GM13977 (cell line): ENCODE results near the gene DTNB.

Experiments
- DNase-seq: peaks from one replicate; pipeline ENCODE4 v3.0.0; 2012; ENCODE audit warnings: low spot score
- in situ Hi-C: fragments of 300-500 bp; cut with MboI; formaldehyde crosslinking; loops from one replicate; pipeline ENCODE4 v1.12.0; 2022; ENCODE audit warnings: low sequenced_read_pairs, low pct_unique_long_range_greater_than_20kb, mixed read lengths, inconsistent platforms; ENCODE audit not compliant: unreplicated experiment
- TF ChIP-seq, protein P1 (sequence below): IDR thresholded peaks from 2 replicates; pipeline ENCODE4 v1.5.1; 2012; ENCODE audit warnings: mild to moderate bottlenecking, control low read depth; ENCODE audit not compliant: insufficient read depth; ENCODE audit errors: extremely low read depth, missing control alignments

DTNB gene

DNA sequence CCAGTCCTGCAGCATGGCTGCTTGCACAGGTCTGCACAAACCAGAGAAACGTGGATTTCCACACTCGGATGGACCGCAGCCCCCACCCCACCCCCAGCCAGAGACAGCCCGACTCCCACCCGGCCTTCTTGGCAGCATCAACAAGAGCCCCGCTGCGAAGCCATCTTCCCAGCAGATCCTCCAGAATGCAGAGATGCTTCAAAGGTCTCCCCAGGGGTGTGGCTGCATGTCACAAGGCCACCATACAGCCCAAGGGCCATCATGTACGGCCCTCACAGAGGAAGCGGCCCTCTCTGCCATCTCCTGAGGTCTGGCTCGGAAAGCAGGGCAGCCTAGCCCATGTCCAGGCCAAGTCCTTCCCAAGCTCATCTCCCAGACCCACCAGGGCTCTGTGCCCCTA lies 343.1 kb downstream of the DTNB start:
- in situ Hi-C loops = no loop called here
- no peak for DNase-seq
- TF ChIP-seq, protein P1, sequence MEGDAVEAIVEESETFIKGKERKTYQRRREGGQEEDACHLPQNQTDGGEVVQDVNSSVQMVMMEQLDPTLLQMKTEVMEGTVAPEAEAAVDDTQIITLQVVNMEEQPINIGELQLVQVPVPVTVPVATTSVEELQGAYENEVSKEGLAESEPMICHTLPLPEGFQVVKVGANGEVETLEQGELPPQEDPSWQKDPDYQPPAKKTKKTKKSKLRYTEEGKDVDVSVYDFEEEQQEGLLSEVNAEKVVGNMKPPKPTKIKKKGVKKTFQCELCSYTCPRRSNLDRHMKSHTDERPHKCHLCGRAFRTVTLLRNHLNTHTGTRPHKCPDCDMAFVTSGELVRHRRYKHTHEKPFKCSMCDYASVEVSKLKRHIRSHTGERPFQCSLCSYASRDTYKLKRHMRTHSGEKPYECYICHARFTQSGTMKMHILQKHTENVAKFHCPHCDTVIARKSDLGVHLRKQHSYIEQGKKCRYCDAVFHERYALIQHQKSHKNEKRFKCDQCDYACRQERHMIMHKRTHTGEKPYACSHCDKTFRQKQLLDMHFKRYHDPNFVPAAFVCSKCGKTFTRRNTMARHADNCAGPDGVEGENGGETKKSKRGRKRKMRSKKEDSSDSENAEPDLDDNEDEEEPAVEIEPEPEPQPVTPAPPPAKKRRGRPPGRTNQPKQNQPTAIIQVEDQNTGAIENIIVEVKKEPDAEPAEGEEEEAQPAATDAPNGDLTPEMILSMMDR = no peak

DNA sequence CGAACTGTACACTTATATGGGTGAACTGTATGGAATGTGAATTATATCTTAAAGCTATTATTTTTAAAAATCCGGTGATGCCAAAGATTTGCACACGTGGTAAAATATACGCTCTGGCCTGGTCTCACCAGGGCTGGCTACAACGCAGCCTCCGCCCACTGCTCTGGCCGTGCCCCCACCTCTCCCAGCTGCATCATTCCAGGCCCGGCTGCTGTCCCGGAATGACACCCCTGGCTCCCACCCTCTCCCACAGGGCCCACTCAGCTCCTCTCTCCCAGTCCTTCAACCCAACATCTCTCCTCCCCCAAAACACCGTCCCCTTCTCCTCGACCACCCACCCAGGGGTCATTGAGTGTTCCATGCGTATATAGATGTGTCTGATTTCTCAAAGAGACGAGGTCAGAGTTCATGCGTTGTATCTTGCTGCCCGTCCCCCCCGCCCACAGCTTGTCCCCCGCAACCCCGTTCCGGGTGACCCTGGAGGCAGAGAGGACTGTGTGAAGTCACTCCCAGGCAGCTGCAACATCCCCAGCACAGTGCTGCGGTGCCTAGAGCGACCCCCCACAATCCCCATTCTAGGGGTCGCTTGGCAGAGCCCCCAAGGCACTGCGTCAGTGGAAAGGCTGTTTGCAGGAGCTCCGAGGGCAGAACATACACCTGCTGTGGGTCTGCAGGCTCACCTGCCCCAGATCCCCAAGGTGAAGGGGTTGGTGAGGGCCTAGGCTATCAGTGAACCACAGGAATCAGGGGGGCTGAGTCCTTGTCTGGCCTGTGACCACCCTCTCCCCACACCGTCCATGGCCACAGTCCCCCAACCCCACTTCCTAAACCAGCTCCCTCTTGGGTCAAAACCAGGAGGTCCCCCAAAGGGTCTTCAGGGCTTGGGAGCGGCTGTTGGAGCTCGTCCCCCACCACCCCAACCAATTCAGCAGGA lies 345.0 kb downstream of the DTNB start:
- no peak for DNase-seq
- TF ChIP-seq, protein P1 = no peak
- in situ Hi-C loops = no loop called here
